GM21529 (cell line): Measurements from ENCODE around the gene LPP.

ENCODE experiments used
- ATAC-seq: cut with Tn5 transposase; IDR thresholded peaks from one replicate; pipeline ENCODE4 v1.9.1; 2021; ENCODE audit not compliant: unreplicated experiment

LPP gene

DNA sequence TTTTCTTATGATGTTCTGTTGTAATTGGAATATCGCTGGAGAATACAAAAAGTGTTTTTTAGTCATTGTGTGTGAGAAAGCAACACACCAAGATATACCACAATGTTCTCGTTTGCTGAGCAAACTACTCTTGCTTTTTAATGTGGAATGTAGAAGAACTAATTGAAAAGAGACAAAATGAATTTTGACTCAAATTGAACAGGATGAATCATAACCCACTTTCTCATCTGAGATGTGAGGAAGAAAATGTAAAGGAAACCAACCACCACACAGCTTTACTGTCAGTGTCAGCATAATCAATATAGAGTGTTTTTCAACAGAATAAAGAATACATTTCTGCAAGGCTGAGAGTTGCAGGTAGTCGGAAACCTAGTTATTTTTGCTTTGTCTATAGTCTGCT is 569.0 kb downstream of the LPP start:
- no peak for ATAC-seq

DNA sequence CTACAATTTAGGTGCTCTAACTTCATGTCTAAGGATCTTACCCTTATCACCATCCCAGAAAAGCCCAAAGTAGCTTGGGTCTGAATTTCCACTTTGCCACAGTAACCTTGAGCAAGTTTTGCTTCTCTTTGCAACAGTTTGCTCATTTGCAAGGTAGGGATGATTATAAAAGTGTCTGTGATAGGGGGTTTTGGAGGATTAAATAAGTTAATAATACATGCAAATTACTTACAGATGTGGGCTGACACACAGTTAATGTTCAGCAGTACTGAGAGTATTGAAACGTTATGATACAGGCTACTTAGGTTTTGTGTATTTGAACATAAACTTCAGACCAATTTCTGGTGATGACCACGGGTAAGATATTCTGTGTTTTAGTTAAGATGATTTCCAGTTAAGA is 573.1 kb downstream of the LPP start:
- ATAC-seq, result no peak

GRCh38 chr3:188728371-188728896 is 574.5 kb downstream of the LPP start:
- ATAC-seq, result no peak

DNA sequence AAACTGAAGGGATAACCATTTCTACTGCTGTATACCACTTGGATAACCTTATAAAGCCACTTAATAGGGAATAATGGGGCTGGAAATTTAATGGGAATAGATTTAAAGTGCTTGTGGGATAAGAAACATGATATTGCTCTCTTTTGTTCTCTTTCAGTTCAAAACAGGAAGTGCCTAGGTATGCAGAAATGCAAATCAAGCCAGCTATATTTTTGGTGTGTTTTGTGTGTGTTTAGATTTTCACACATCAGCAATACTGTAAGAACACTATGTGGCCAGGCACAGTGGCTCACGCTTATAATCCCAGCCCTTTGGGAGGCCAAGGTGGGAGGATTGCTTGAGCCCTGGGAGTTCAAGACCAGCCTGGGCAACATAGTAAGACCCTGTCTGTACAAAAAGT is 575.5 kb downstream of the LPP start:
- no peak for ATAC-seq

DNA sequence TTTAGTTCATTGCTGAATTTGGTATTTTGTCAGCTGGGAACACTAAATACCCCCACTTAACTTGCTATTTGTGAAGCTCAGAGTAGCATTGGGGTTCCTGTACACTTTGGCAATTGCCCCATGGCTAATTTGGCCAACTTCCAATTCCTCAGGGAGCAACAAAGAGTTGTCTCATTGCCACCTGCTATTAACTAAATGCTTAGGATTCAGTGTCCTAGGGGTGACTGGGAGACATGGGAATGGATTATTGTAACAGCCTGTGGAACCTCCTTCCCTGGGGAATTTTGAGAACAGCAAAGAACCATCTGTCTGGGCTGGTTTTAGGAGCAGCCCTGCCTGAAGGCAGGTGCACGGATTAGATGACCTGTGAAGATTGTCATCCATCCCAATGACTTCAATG is 580.4 kb downstream of the LPP start:
- ATAC-seq, result no peak

- no peak for ATAC-seq
Measured at GRCh38 chr3:188739511-188739910, 585.6 kb downstream of the LPP start.

GRCh38 chr3:188740010-188740409 is 586.1 kb downstream of the LPP start:
- ATAC-seq, result no peak

DNA sequence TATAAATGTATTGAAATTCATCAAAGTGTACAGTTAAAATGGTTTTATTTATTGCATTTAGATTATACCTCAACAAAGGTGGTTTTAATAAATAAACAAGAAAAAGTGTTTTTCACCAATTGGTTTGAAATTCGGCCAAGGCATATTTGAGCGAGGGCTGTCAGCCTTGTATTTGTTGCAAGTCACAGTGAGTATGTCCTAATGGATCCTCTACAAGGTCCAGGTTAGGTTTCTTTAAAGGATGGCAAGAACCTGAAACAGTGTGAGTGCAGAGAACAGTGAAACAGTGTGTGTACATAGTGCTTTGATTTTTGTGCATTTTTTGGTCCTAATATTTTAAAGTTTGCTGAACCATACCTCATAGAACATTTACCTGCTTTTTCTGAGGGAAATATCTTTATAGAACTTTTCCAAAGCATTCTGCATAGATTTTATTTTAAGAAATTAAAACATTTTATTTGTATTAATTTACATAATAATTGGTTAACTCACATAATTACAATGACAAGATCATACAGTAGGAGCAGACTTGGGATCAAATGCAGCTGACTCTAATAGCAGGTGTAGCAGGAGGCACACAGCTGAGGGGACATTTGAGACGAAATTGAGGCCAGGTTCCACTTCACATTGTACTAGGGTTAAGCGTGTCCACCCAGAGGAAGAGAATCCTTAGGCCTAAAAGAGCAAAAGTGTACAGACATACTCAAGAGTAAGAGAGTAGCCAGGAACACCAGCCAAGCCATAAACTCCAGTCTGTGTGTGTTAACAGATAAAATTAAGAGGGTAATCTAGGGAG is 589.0 kb downstream of the LPP start:
- ATAC-seq, result no peak

- ATAC-seq, result no peak
Measured at GRCh38 chr3:188744166-188744565, 590.2 kb downstream of the LPP start.

GRCh38 chr3:188745031-188745430 is 591.1 kb downstream of the LPP start:
- no peak for ATAC-seq

DNA sequence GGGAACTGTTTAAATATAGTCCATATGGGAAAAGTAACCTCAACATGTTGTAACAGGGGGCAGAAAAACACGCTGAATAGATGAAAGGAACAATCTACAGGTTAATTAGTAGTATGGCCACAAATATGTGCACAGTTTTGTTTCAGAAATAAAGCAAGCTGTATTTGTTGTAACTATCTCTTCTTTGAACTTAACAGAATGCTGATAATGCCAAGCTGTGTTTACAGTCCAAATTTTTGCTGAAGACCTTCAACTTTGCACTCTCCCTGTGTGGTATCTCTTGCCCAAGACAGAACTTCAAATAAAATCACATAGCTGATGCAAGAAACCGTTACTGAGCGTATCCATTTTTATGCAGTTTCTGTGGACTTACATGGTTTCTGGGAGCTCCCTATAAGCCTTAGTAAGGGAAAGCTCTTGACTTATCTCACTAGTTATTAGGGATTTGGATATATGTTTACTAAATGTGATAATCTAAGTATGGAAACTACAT is 592.4 kb downstream of the LPP start:
- no peak for ATAC-seq

- no peak for ATAC-seq
Measured at GRCh38 chr3:188747489-188747888, 593.5 kb downstream of the LPP start.

GRCh38 chr3:188749010-188749617 is 595.2 kb downstream of the LPP start:
- no peak for ATAC-seq

- ATAC-seq, result no peak
Measured at GRCh38 chr3:188749830-188750229, 595.9 kb downstream of the LPP start.

DNA sequence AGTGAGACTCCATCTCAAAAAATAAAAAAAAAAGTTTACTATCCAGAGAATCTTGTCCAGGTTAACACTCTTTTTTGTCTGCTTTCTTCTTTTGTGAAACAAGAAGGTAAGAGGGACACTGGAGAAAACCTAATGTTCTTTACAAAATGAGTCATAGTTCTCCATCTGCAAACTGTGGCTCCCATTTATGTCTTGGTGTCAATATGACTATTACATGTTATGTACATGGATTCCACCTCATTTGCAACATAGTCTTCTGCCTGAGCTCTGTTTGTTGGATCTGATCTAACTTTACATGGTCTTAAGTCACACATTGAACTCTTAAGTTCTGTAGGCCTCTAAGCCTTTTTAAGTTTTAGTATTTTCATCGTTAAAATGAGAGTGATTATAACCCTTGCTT is 596.7 kb downstream of the LPP start:
- no peak for ATAC-seq

DNA sequence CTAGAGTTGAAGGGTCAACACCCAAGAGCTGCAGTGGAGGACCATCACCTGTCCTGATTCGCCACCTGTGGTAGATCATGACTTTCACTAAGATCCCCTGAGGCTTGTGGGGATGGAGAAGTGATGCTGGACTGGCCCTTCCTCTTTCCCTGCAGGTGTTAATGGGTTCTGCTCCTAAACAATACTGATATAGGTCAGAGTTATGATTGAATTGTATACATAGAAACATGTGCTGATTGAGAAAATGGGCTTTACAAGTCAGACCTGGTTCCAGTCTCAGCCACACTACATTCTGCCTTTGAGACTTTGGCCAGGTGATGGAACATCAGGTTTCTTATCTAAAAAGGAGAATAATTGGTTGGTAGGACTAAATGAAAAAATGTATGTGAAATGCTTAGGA is 598.9 kb downstream of the LPP start:
- peak; percentile 39 for ATAC-seq

DNA sequence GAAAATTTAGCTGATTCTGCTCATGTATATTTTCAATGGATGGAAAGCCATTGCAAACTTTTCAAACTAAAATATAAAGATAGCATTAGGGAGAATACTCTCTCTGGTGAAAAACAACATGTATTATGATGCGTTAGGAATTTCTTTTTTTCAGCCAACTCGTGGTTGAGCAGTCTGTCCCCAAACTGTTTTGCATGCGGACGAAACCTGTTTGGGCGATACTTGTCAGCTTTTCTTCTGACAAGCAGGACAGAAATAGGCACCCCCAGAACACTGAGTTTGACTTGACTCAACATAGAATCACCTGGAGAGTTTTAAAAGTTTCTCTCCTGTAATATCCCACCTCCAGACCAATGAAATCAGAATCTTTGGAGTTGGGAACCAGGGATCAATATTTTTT is 600.3 kb downstream of the LPP start:
- ATAC-seq, result peak; percentile 52

GRCh38 chr3:188756241-188756640 is 602.3 kb downstream of the LPP start:
- ATAC-seq, result no peak

- no peak for ATAC-seq
Measured at GRCh38 chr3:188759336-188760005, 605.5 kb downstream of the LPP start.

DNA sequence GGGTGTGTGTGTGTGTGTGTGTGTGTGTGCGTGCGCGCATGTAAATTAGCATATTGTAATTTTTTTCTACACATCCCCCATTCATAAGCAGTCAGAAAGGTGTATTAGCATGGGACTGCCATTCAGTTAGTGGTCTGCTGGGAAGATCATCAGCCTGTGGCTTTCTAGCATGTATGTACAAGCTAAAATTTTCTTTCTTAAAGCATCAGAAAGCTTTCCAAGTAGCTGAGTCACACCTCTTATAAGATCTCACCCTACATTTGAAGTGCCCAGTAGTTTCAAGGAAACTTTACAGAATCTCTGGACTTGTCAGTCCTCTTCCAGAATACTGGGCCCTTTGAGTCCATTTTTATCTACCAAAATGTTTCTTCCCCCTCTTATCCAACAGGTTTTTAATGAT is 606.5 kb downstream of the LPP start:
- no peak for ATAC-seq

- ATAC-seq, result no peak
Measured at GRCh38 chr3:188761439-188761838, 607.5 kb downstream of the LPP start.

GRCh38 chr3:188761964-188762363 is 608.0 kb downstream of the LPP start:
- no peak for ATAC-seq
